ENCODE data around the gene MPC1L. TPM values are rescaled to one million over a fixed set of nuclear protein-coding genes. Genes with fewer than 3 reads are reported as not detected.
A peak's percentile ranks its signal among the peaks of the same experiment; 100 is the strongest.

Gene MPC1L
- total and polyA plus RNA-seq, 2 experiments from 2014 or later = not detected

DNA sequence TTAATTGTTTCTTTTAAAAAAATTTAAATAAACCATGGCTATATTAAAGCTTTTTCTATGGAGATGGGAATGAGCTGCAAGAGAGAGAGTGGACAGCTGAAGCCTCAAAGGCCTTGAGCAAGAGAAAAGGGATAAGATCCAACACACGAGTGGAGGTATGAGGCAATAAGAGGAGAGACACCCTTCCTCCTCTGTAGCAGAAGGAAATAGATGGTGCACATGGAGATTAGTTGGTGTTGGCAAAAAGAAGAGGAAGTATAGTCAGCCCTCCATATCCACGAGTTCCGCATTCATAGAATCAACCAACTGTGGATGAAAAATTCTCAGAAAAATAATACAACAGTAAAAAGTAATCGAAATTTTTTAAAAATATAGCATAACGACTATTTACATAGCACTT lies 20.9 kb downstream of the MPC1L start:
- Histone ChIP-seq H3F3A (replicated peaks; ENCODE audit: low read depth) (0 out of 2 replicates have a peak, but pooled peaks cover 10% of the 10 kb centered on the region), H3K79me2 (replicated peaks; ENCODE audit: insufficient read depth) (peaks cover 18% of the 10 kb centered on the region), H3K27ac (ENCODE audit: low read depth) (no peak overlapping the region), H3K27me3 (ENCODE audit: insufficient read depth) (no peaks in the 10 kb centered on the region), H3K4me3 (no peak overlapping the region), H2AFZ (no peak overlapping the region), H3K4me1 (ENCODE audit: insufficient read depth) (no peaks in the 10 kb centered on the region), H4K20me1 (replicated peaks; ENCODE audit: insufficient read depth) (no peaks in the 10 kb centered on the region), H3K36me3 (ENCODE audit: insufficient read depth) (0 out of 2 replicates have a peak, but pooled peaks cover 6% of the 10 kb centered on the region), H3K4me2 (no peak overlapping the region), H3K9me2 (ENCODE audit: insufficient read depth) (no peaks in the 10 kb centered on the region)
- no peak for DNase-seq (ENCODE audit: low spot score)
- Mint-ChIP-seq H3K9me3 (peaks cover 5% of the 10 kb centered on the region; the same call in 2 of the 3 replicates), H3K27me3 (ENCODE audit: insufficient read depth, low read depth, poor library complexity) (peaks cover 7% of the 10 kb centered on the region), H3K4me3 (no peak overlapping the region), H3K4me1 (peaks cover 14% of the 10 kb centered on the region), H3K27ac (no peak overlapping the region), H3K36me3 (ENCODE audit: low read depth) (peaks cover 8% of the 10 kb centered on the region)
- no peak for ATAC-seq
- no peak for TF ChIP-seq JUNB (IDR thresholded peaks at IDR 0.05; ENCODE audit: unreplicated experiment)
- TF ChIP-seq, protein P1, sequence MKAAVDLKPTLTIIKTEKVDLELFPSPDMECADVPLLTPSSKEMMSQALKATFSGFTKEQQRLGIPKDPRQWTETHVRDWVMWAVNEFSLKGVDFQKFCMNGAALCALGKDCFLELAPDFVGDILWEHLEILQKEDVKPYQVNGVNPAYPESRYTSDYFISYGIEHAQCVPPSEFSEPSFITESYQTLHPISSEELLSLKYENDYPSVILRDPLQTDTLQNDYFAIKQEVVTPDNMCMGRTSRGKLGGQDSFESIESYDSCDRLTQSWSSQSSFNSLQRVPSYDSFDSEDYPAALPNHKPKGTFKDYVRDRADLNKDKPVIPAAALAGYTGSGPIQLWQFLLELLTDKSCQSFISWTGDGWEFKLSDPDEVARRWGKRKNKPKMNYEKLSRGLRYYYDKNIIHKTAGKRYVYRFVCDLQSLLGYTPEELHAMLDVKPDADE (IDR thresholded peaks at IDR 0.05) = no peak
- TF ChIP-seq NANOG (IDR thresholded peaks at IDR 0.05; ENCODE audit: borderline replicate concordance) = no peak
- TF ChIP-seq EZH2 (IDR thresholded peaks at IDR 0.05; ENCODE audit: low read depth, unreplicated experiment) = no peak
- no peak for TF ChIP-seq EZH2phosphoT487 (IDR thresholded peaks at IDR 0.05; ENCODE audit: unreplicated experiment)
- TF ChIP-seq CREB1 (CRISPR knock-in tag; IDR thresholded peaks at IDR 0.05; ENCODE audit: low read depth) = no peak
- TF ChIP-seq POLR2AphosphoS5 (IDR thresholded peaks at IDR 0.05; ENCODE audit: low read depth) = no peak
- no peak for TF ChIP-seq ZNF114 (CRISPR knock-in tag; IDR thresholded peaks at IDR 0.05)
- TF ChIP-seq, protein P2, sequence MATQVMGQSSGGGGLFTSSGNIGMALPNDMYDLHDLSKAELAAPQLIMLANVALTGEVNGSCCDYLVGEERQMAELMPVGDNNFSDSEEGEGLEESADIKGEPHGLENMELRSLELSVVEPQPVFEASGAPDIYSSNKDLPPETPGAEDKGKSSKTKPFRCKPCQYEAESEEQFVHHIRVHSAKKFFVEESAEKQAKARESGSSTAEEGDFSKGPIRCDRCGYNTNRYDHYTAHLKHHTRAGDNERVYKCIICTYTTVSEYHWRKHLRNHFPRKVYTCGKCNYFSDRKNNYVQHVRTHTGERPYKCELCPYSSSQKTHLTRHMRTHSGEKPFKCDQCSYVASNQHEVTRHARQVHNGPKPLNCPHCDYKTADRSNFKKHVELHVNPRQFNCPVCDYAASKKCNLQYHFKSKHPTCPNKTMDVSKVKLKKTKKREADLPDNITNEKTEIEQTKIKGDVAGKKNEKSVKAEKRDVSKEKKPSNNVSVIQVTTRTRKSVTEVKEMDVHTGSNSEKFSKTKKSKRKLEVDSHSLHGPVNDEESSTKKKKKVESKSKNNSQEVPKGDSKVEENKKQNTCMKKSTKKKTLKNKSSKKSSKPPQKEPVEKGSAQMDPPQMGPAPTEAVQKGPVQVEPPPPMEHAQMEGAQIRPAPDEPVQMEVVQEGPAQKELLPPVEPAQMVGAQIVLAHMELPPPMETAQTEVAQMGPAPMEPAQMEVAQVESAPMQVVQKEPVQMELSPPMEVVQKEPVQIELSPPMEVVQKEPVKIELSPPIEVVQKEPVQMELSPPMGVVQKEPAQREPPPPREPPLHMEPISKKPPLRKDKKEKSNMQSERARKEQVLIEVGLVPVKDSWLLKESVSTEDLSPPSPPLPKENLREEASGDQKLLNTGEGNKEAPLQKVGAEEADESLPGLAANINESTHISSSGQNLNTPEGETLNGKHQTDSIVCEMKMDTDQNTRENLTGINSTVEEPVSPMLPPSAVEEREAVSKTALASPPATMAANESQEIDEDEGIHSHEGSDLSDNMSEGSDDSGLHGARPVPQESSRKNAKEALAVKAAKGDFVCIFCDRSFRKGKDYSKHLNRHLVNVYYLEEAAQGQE (IDR thresholded peaks at IDR 0.05; ENCODE audit: unreplicated experiment) = no peak

DNA sequence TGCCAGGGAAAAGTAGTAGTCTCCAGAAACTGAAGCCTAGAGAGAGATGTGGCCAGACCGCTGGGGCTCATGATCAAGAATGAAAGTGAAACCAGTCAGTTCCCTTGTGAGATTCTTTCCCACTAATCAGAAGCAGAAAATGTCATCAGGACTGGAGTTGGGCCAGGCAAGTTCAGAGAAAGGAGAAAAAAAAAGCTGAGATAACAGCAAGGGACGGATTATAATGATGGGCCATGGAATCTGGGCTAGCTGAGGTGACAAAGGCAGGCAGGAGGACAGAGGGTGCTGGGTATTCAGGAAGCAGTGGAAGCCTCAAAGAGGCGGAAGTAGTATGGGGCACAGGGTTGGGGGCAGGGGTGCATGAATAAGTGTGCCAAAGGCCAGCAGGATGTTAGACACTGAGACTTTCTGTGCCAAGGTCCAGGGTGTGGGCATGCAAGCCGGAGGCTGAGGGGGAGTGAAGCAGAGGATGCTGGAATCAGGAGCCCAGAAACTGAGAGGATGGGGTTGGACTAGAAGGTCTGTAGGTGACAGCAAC lies 21.7 kb downstream of the MPC1L start:
- TF ChIP-seq ZNF114 (CRISPR knock-in tag; IDR thresholded peaks at IDR 0.05) (no peak), ZNF331 (CRISPR knock-in tag; IDR thresholded peaks at IDR 0.05; ENCODE audit: low read depth) (no peak), JUNB (IDR thresholded peaks at IDR 0.05; ENCODE audit: unreplicated experiment) (no peak), EZH2 (IDR thresholded peaks at IDR 0.05; ENCODE audit: low read depth, unreplicated experiment) (no peak)
- TF ChIP-seq, protein P1 (IDR thresholded peaks at IDR 0.05) = no peak
- H3K9me3 Mint-ChIP-seq = peaks cover 5% of the 10 kb centered on the region; the same call in 2 of the 3 replicates
- H3K27ac Mint-ChIP-seq = peak overlapping the region; percentile 61
- peaks cover 7% of the 10 kb centered on the region for H3K27me3 Mint-ChIP-seq (ENCODE audit: insufficient read depth, low read depth, poor library complexity)
- H3K4me3 ChIP-seq = no peak overlapping the region
- H3K36me3 ChIP-seq (ENCODE audit: insufficient read depth) = 0 out of 2 replicates have a peak, but pooled peaks cover 6% of the 10 kb centered on the region
- H3K27me3 ChIP-seq (ENCODE audit: insufficient read depth) = no peaks in the 10 kb centered on the region
- no peak overlapping the region for H3K4me2 ChIP-seq
- no peak overlapping the region for H2AFZ ChIP-seq
- H3K9me2 ChIP-seq (ENCODE audit: insufficient read depth) = no peaks in the 10 kb centered on the region
- peaks cover 18% of the 10 kb centered on the region for H3K79me2 ChIP-seq (replicated peaks; ENCODE audit: insufficient read depth)
- no peaks in the 10 kb centered on the region for H3K4me1 ChIP-seq (ENCODE audit: insufficient read depth)
- H4K20me1 ChIP-seq (replicated peaks; ENCODE audit: insufficient read depth) = no peaks in the 10 kb centered on the region
- H3K4me1 Mint-ChIP-seq = peaks cover 14% of the 10 kb centered on the region
- no peak for ATAC-seq
- H3K36me3 Mint-ChIP-seq (ENCODE audit: low read depth) = peaks cover 9% of the 10 kb centered on the region
- no peak overlapping the region for H3K27ac ChIP-seq (ENCODE audit: low read depth)
- peak overlapping the region; percentile 63 for H3K4me3 Mint-ChIP-seq
- H3F3A ChIP-seq (replicated peaks; ENCODE audit: low read depth) = 0 out of 2 replicates have a peak, but pooled peaks cover 10% of the 10 kb centered on the region
- DNase-seq (ENCODE audit: low spot score) = no peak
